Activated CD4-positive, CD25-positive, alpha-beta regulatory T cell treated with anti-CD3 and anti-CD28 coated beads, Interleukin-2, amount 50 U/mL, for 24 hours (primary cell): ENCODE measurements around the gene IGF2R.
A peak's percentile ranks its signal among the peaks of the same experiment; 100 is the strongest.
"Not testable (repeated sequence)": the region's sequence is repeated elsewhere in the genome, so short reads cannot be mapped to it uniquely, and the experiment has no call there.

Source experiments
- ATAC-seq, 2 donors: fragments of 150-1000 bp; cut with Tn5 transposase; one replicate each; pipeline ENCODE4 v1.10.0; 2021; ENCODE audit warnings: mild to moderate bottlenecking in 1 of 2, moderate library complexity in 1 of 2

Gene IGF2R

GRCh38 chr6:159997498-159998101, 28.7 kb downstream of the IGF2R start:
- no peak for ATAC-seq

- peak in 1 of 2 donors; percentile 41 for ATAC-seq
Observed at GRCh38 chr6:159998538-159998937, 29.7 kb downstream of the IGF2R start.

GRCh38 chr6:159999240-159999671, 30.4 kb downstream of the IGF2R start:
- ATAC-seq, result peak in 1 of 2 donors; percentile 58

DNA sequence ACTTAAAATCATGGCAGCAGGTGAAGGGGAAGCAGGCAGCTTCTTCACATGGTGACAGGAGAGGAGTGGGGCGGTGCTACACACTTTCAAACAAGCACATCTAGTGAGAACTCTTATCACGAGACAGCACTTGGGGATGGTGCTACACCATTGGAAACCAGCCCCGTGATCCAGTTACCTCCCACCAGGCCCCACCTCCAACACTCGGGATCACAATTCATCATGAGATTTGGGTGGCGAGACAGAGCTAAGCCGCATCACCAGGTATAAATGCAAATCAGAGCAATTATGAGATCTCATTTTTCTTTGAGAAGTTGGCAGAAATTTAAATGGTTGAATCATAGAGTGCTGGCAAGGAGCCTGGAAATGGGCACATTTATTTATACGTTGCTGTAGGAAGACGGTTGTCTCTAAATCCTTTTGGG, 31.4 kb downstream of the IGF2R start:
- no peak for ATAC-seq

DNA sequence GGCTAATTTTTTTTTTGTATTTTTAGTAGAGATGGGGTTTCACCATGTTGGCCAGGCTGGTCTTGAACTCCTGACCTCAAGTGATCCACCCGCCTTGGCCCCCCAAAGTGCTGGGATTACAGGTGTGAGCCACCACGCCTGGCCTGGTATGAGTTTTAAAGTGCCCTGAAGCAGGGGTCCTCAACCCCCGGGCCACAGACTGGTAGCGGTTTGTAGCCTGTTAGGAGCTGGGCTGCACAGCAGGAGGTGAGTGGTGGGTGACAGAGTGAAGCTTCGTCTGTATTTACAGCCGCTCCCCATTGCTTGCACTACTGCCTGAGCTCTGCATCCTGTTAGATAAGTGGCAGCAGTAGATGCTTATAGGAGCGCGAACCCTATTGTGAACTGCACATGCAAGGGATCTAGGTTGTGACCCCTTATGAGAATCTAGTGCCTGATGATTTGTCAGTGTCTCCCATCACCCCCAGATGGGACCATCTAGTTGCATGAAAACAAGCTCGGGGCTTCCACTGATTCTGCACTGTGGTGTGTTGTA, 32.1 kb downstream of the IGF2R start:
- ATAC-seq, result not testable (repeated sequence)

- no peak for ATAC-seq
Observed at GRCh38 chr6:160002882-160003281, 34.0 kb downstream of the IGF2R start.

- no peak for ATAC-seq
Observed at GRCh38 chr6:160004018-160004417, 35.1 kb downstream of the IGF2R start.

DNA sequence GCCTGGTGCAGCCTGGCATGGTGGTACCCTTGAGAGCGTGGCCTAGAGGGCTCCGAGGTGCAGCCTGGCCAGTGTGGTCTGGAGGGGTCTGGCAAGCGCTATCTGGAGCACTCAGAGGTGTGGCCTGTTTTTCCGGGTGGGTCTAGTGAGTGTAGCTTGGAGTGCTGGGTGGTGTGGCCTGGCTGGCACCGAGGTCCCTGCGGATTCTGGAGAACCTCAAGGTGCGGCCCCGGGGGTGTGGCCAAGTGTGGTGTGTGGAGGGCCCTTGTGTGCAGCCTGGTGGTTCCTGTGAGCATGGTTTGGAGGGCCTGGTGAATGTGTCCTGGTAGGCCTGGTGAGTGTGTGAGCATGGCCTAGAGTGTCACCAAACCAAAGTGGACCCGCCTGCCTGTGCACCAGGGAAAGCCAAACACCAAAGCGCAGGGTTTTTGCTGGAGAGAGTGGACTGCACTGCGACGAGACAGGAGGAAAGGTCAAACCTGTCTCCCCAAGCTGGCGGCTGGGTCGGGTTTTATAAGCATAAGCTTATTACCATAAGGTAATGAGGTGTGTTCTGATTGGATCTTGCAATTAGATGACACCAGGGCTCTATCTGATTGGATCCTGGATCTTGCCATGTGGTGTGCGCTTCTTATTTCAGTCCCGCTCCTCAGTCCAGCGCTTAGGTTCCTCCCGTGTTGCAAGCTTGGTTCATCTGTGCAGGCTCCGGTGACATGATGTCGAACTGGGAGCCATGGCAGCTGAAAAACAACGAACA, 35.7 kb downstream of the IGF2R start:
- no peak for ATAC-seq

DNA sequence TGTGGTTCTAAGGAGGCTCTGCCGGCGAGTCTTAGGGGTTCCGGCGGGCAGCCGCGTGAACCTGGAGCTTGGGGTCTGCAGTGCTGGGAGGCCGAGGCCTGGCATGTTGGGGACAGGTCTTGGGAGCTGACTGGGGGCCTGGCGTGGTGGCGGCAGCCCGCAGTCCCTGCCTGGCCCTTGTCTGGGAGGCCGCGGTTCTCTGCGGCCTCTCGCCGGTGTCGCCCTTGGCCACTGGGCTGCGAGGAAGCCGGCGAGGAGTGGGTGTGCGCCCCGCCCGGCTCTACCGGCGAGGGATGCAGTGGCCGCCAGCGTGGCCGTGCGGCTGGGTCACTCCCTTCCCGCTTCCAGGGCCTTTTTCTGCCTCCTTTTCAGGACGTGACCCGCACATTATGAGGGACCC, 36.3 kb downstream of the IGF2R start:
- ATAC-seq, result no peak

- ATAC-seq, result no peak
Observed at GRCh38 chr6:160005861-160006540, 37.1 kb downstream of the IGF2R start.

DNA sequence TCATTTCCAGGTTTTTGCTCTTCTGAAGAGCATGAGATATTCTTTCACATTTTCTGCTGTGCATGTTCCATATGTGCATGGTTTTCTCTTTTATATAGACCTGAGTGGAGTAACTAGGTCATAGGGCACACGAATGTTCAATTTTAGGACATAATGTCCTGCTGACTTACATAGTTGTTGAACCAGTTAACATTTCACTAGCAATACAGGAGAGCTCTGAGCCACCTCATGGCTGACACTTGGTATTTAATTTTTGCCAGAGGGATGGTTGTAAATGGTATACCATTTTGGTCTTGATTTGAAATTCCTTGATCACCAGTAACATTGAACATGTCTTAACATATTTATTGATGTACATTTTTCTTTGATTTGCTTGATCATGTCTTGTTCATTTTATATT, 38.3 kb downstream of the IGF2R start:
- ATAC-seq, result no peak

DNA sequence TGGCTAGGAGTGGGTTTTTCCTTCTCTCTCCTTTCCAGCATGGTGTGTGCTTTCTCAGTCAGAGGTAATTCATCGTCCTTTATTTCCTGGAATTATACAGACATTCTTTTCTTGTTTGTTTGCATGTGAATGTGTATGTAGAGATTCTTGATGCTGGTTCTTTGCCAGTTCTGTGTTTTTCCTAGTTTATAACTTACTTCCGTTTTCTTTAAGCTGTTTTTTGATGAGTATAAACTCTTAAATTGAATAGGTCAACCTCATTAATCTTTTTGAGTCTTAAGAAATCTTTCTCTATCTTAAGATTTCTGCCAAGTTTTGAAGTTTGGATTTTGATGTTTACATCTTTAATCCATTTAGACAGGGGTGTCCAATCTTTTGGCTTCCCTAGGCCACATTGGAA, 38.7 kb downstream of the IGF2R start:
- no peak for ATAC-seq

DNA sequence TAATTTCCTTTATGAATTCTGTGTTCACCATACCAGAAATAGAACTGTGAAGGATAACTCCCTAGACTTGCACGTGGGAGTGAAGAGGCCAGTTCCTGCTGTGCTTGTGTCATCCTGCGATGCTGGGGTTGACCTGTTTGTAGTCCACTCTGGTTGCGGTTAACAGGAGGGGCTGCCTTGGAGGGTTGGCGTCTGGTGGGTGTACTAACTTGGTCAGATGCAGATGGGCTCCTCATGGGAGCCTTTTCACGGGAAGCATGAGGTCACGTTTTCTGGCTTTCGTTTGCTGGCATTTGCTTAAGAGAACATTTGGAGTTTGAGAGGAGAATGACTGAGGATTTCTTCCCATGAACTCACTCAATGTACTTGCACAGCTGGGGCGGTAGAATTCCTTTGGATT, 41.2 kb downstream of the IGF2R start:
- no peak for ATAC-seq

- peak; percentile 33 to 37 for ATAC-seq
Observed at GRCh38 chr6:160013987-160014868, 45.3 kb downstream of the IGF2R start.

- no peak for ATAC-seq
Observed at GRCh38 chr6:160014869-160015182, 45.9 kb downstream of the IGF2R start.

DNA sequence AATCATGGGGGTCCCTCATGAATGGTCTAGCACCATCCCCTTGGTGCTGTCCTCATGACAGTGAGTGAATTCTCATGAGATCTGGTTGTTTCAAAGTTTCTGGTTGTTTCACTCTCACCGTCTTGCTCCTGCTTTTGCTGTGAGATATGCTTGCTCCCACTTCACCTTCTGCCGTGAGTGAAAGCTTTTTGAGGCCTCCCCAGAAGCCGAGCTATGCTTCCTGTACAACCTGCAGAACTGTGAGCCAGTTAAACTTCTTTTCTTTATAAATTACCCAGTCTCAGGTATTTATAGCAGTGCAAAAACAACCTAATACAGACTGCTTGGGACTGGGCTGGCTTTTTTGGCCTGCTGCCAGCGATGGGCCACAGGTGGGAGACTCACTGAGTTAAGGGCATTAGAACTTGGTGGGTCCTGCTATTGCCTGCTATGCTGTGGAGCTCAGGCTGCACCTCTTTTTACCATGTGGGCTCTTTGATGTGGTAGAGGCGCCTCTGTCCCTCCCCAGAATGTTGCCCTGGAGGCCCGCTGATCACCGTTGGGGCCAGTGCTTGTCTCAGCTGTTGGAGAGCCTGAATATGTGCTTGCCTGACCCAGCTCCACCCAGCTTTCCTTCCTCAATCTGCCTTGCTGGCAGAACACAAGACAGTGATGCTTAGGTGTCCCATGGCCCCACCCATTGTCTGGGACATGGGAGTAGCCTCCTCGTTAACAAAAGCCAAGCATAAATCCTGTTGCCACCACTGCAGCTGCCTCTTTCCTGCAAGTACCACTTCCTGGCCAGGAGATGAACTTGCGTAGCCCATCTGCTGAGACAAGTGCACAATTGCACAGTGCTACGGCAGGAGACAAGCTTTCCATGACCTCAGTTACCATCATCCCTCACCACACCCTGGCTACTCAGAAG, 47.1 kb downstream of the IGF2R start:
- ATAC-seq, result peak; percentile 63 to 71

DNA sequence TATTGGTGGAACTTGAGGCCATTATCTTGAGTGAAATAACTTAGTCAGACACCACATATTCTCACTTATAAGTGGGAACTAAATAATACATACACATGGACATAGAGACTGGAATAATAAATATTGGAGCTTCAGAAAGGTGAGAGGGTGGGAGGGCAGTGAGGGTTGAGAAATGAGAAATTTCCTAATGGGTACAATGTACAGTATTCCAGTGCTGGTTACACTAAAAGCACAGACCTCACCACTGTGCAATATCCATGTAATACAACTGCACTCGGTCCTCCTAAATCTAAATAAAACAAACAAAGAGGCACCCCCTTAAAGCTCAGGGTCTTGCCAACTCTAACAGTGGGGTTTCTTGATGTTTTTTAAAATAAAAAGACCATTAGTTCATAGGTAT, 53.2 kb downstream of the IGF2R start:
- ATAC-seq, result no peak

GRCh38 chr6:160022793-160023192, 53.9 kb downstream of the IGF2R start:
- ATAC-seq, result no peak

DNA sequence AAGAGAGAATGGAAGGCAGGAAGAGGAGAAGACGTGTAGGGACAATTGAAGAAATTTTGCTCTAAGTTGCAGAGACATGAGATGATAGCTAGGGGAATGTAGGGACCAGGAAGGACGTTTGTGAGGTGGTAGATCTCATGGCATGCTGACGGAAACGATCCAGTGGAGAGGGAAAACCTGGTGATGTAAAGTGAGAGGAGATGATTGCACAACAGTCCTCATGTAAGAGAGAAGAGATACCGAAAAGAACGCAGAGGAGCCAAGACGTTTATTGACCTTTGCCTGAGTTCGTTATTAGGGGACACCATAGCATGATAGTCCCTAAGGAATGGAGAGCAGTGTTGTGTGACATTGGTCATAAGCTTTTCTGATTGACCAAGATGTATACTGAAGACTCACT, 55.3 kb downstream of the IGF2R start:
- no peak for ATAC-seq

DNA sequence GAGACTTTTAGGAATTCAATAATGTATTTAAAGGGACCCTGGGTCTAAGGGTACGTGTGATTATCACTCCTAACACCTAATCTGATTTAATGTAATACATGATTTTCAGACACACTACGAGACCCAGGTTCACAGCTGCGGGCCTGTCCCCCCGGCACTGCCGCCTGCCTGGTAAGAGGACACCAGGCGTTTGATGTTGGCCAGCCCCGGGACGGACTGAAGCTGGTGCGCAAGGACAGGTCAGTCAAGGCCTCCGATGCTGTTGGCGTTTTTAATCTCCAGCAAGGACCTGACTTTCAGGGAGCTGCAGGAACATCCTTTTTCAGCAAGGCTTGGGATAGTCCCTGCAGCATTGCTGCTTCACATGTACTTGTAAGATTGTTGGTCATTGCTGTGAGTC, 58.2 kb downstream of the IGF2R start:
- no peak for ATAC-seq

DNA sequence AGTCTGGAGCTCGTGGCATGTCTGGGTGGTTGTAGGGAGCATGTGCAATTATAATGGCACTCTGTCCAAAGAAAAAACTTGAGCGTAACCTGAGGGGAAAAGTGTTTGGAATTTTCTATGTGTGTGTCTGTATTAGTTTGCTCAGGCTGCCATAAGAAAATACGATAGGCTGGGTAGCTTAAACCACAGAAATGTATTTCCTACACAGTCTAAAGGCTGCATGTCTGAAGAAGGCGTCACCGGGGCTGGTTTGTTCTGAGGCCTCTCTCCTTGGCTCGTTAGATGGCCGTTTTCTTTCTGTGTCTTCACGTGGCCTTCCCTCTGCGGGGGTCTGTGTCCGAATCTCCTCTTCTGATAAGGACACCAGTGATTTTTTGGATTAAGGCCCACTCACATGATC, 59.0 kb downstream of the IGF2R start:
- ATAC-seq, result no peak
